GM19239 (cell line): ENCODE results near the gene F7.

ENCODE experiments used
- DNase-seq: peaks from one replicate; pipeline ENCODE4 v3.0.0; 2011; ENCODE audit warnings: low spot score; ENCODE audit not compliant: insufficient read length
- FAIRE-seq: peaks from 2 replicates; lab custom pipeline; 2011; peaks lifted over from hg19 to GRCh38; lab: Jason Lieb, UNC

F7 gene

GRCh38 chr13:113166266-113166665, 60.7 kb downstream of the F7 start:
- no peak for DNase-seq
- FAIRE-seq = no peak

GRCh38 chr13:113166681-113167080, 61.1 kb downstream of the F7 start:
- no peak for FAIRE-seq
- no peak for DNase-seq

- FAIRE-seq = no peak
- no peak for DNase-seq
Measured at GRCh38 chr13:113167155-113167554, 61.6 kb downstream of the F7 start.

GRCh38 chr13:113167575-113167974, 62.0 kb downstream of the F7 start:
- no peak for DNase-seq
- no peak for FAIRE-seq

- FAIRE-seq (no peak), DNase-seq (no peak)
Measured at GRCh38 chr13:113168211-113168610, 62.6 kb downstream of the F7 start.

GRCh38 chr13:113169277-113170272, 64.0 kb downstream of the F7 start:
- DNase-seq = no peak
- no peak for FAIRE-seq
